GM23338 (cell line): ENCODE data around the gene GJA4. TPM values are rescaled to one million over a fixed set of nuclear protein-coding genes. Genes with fewer than 3 reads are reported as not detected.

Experiments
- ATAC-seq: fragments of 200-7000 bp; cut with Tn5 transposase; 3 replicates; pipeline ENCODE4 v1.9.1; 2020
- DNase-seq: peaks from one replicate; pipeline ENCODE4 v3.0.0-alpha.2; 2015; ENCODE audit warnings: low spot score
- H2AFZ ChIP-seq: fragments of 200-600 bp; sonication (generic); 2 replicates; pipeline ENCODE4 v1.8.0; 2016; ENCODE audit warnings: antibody characterized with exemption, mild to moderate bottlenecking, moderate library complexity
- H3F3A ChIP-seq: fragments of 200-600 bp; sonication (generic); replicated peaks from 2 replicates; pipeline ENCODE4 v1.8.0; 2017; ENCODE audit warnings: antibody characterized with exemption, mixed run types, low read depth
- H3K27ac ChIP-seq: fragments of 200-600 bp; sonication (generic); 2 replicates; pipeline ENCODE4 v1.6.1; 2016; ENCODE audit warnings: low read depth
- H3K27me3 ChIP-seq: fragments of 200-600 bp; sonication (generic); 2 replicates; pipeline ENCODE4 v1.8.0; 2016; ENCODE audit warnings: mild to moderate bottlenecking, mixed run types, moderate library complexity; ENCODE audit not compliant: insufficient read depth
- H3K36me3 ChIP-seq: fragments of 200-600 bp; sonication (generic); 2 replicates; pipeline ENCODE4 v1.8.0; 2016; ENCODE audit warnings: mild to moderate bottlenecking; ENCODE audit not compliant: insufficient read depth
- H3K4me1 ChIP-seq: fragments of 200-600 bp; sonication (generic); 2 replicates; pipeline ENCODE4 v1.8.0; 2016; ENCODE audit warnings: mild to moderate bottlenecking, moderate library complexity; ENCODE audit not compliant: insufficient read depth
- H3K4me2 ChIP-seq: fragments of 200-600 bp; sonication (generic); 2 replicates; pipeline ENCODE4 v1.7.1; 2017; ENCODE audit warnings: mixed run types
- H3K4me3 ChIP-seq: fragments of 200-600 bp; sonication (generic); 2 replicates; pipeline ENCODE4 v1.6.1; 2016; ENCODE audit warnings: mixed run types
- H3K79me2 ChIP-seq: fragments of 200-600 bp; sonication (generic); replicated peaks from 2 replicates; pipeline ENCODE4 v1.8.0; 2017; ENCODE audit warnings: mild to moderate bottlenecking; ENCODE audit not compliant: insufficient read depth
- H3K9me2 ChIP-seq: fragments of 200-600 bp; sonication (generic); 2 replicates; pipeline ENCODE4 v1.8.0; 2017; ENCODE audit not compliant: insufficient read depth
- H4K20me1 ChIP-seq: fragments of 200-600 bp; sonication (generic); replicated peaks from 2 replicates; pipeline ENCODE4 v1.8.0; 2017; ENCODE audit warnings: mild to moderate bottlenecking; ENCODE audit not compliant: insufficient read depth
- H3K27ac Mint-ChIP-seq: 2 replicates; pipeline ENCODE4 v1.8.0; 2020; ENCODE audit warnings: inconsistent platforms, mild to moderate bottlenecking, moderate library complexity, mixed read lengths
- H3K27me3 Mint-ChIP-seq: 3 replicates; pipeline ENCODE4 v1.8.0; 2022; ENCODE audit warnings: low read depth, mild to moderate bottlenecking, moderate library complexity, mixed read lengths, inconsistent platforms; ENCODE audit not compliant: insufficient read depth, poor library complexity
- H3K36me3 Mint-ChIP-seq: 3 replicates; pipeline ENCODE4 v1.8.0; 2021; ENCODE audit warnings: low read depth, mild to moderate bottlenecking, inconsistent platforms, moderate library complexity, mixed read lengths
- H3K4me1 Mint-ChIP-seq: 3 replicates; pipeline ENCODE4 v1.8.0; 2020; ENCODE audit warnings: mild to moderate bottlenecking, inconsistent platforms, mixed read lengths
- H3K4me3 Mint-ChIP-seq: 3 replicates; pipeline ENCODE4 v1.8.0; 2021; ENCODE audit warnings: moderate library complexity, mild to moderate bottlenecking, inconsistent platforms, mixed read lengths
- H3K9me3 Mint-ChIP-seq: 3 replicates; pipeline ENCODE4 v1.8.0; 2020; ENCODE audit warnings: moderate library complexity, mild to moderate bottlenecking, inconsistent platforms, mixed read lengths
- CREB1 ChIP-seq: fragments of 250-450 bp; sonication (Bioruptor Pico); IDR thresholded peaks from 2 replicates; pipeline ENCODE4 v1.5.0; 2020; ENCODE audit warnings: low read depth, mild to moderate bottlenecking, moderate library complexity
- CTCF ChIP-seq, 2 experiments: fragments of 200-600 bp in 1 of 2; sonication (generic) in 1 of 2; conservative IDR thresholded peaks; 2 replicates each; pipeline versions ENCODE4 v1.5.1 to v1.6.1; 2016 to 2017; ENCODE audit warnings: antibody characterized with exemption in 2 of 2, low read depth in 2 of 2, mild to moderate bottlenecking in 2 of 2, moderate library complexity in 1 of 2
- EZH2 ChIP-seq: fragments of 200-600 bp; sonication (generic); IDR thresholded peaks from one replicate; pipeline ENCODE4 v1.8.0; 2017; ENCODE audit warnings: antibody characterized with exemption, mild to moderate bottlenecking, low read depth; ENCODE audit not compliant: unreplicated experiment
- EZH2phosphoT487 ChIP-seq: fragments of 200-600 bp; sonication (generic); IDR thresholded peaks from one replicate; pipeline ENCODE4 v1.8.1; 2018; ENCODE audit warnings: antibody characterized with exemption; ENCODE audit not compliant: unreplicated experiment
- JUNB ChIP-seq: IDR thresholded peaks from one replicate; pipeline ENCODE4 v1.6.1; 2016; ENCODE audit warnings: antibody characterized with exemption; ENCODE audit not compliant: unreplicated experiment
- NANOG ChIP-seq: IDR thresholded peaks from 2 replicates; pipeline ENCODE4 v1.6.1; 2016; ENCODE audit warnings: antibody characterized with exemption, borderline replicate concordance
- POLR2AphosphoS5 ChIP-seq: IDR thresholded peaks from 2 replicates; pipeline ENCODE4 v1.6.1; 2016; ENCODE audit warnings: antibody characterized with exemption, low read depth
- REST ChIP-seq: IDR thresholded peaks from one replicate; pipeline ENCODE4 v1.6.1; 2018; ENCODE audit warnings: antibody characterized with exemption; ENCODE audit not compliant: unreplicated experiment
- STAT1 ChIP-seq: IDR thresholded peaks from one replicate; pipeline ENCODE4 v1.6.1; 2016; ENCODE audit warnings: antibody characterized with exemption; ENCODE audit not compliant: unreplicated experiment
- ZNF114 ChIP-seq: fragments of 250-450 bp; sonication (Bioruptor Pico); IDR thresholded peaks from 2 replicates; pipeline ENCODE4 v1.5.0; 2020; ENCODE audit warnings: mild to moderate bottlenecking, moderate library complexity
- ZNF331 ChIP-seq: fragments of 250-450 bp; sonication (Bioruptor Pico); IDR thresholded peaks from 2 replicates; pipeline ENCODE4 v1.5.0; 2020; ENCODE audit warnings: low read depth, mild to moderate bottlenecking, moderate library complexity
- ZNF462 ChIP-seq: fragments of 250-450 bp; sonication (Bioruptor Pico); IDR thresholded peaks from 2 replicates; pipeline ENCODE4 v1.5.0; 2020; ENCODE audit warnings: mild to moderate bottlenecking, moderate library complexity
- polyA plus RNA-seq: library from polyadenylated mRNA; unstranded; fragments of >200 nt; fragmentation: Nextera tagmentation; extraction: Ambion mirVana; gene quantifications from 2 replicates; pipeline ENCODE4 v1.2.1, GENCODE V29; 2016
- total RNA-seq: library from RNA; depleted of rRNA; stranded (reverse); fragments of >200 nt; shearing (Covaris generic); gene quantifications from 2 replicates; pipeline ENCODE4 v1.2.3, GENCODE V29; 2014
- TF ChIP-seq, protein P1 (sequence below): IDR thresholded peaks from 2 replicates; pipeline ENCODE4 v1.6.1; 2016; ENCODE audit warnings: antibody characterized with exemption

Gene GJA4
- total and polyA plus RNA-seq, 2 experiments from 2014 or later: 0.95 to 2.2 TPM

- no peak for ATAC-seq
- H3F3A ChIP-seq: no peaks in the 10 kb centered on the region
- H3K27ac ChIP-seq: no peak overlapping the region
- Mint-ChIP-seq H3K4me1 (no peaks in the 10 kb centered on the region; the same call in 2 of the 3 replicates), H3K36me3 (no peaks in the 10 kb centered on the region), H3K9me3 (no peaks in the 10 kb centered on the region), H3K27me3 (peaks cover 2% of the 10 kb centered on the region), H3K4me3 (no peak overlapping the region; the same call in 2 of the 3 replicates), H3K27ac (no peak overlapping the region)
- H3K36me3 ChIP-seq: no peaks in the 10 kb centered on the region
- H3K4me3 ChIP-seq: no peak overlapping the region
- H3K4me2 ChIP-seq: no peak overlapping the region
- no peaks in the 10 kb centered on the region for H4K20me1 ChIP-seq
- H3K4me1 ChIP-seq: no peaks in the 10 kb centered on the region
- H3K27me3 ChIP-seq: no peaks in the 10 kb centered on the region
- no peak for DNase-seq
- H3K79me2 ChIP-seq: no peaks in the 10 kb centered on the region
- H3K9me2 ChIP-seq: no peaks in the 10 kb centered on the region
- H2AFZ ChIP-seq: no peak overlapping the region
- TF ChIP-seq JUNB: no peak
- no peak for TF ChIP-seq EZH2phosphoT487
- no peak for TF ChIP-seq ZNF462 (CRISPR knock-in tag)
- no peak for TF ChIP-seq NANOG
- no peak for TF ChIP-seq ZNF331 (CRISPR knock-in tag)
- TF ChIP-seq STAT1: no peak
- TF ChIP-seq CREB1 (CRISPR knock-in tag): no peak
- TF ChIP-seq ZNF114: no peak
- no peak for TF ChIP-seq EZH2
- TF ChIP-seq, protein P1, sequence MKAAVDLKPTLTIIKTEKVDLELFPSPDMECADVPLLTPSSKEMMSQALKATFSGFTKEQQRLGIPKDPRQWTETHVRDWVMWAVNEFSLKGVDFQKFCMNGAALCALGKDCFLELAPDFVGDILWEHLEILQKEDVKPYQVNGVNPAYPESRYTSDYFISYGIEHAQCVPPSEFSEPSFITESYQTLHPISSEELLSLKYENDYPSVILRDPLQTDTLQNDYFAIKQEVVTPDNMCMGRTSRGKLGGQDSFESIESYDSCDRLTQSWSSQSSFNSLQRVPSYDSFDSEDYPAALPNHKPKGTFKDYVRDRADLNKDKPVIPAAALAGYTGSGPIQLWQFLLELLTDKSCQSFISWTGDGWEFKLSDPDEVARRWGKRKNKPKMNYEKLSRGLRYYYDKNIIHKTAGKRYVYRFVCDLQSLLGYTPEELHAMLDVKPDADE: no peak
- TF ChIP-seq REST: no peak
- no peak for TF ChIP-seq POLR2AphosphoS5
- TF ChIP-seq CTCF (conservative IDR thresholded peaks at IDR 0.05; ENCODE audit: low read depth in 2 of 2): no peak
Measured at GRCh38 chr1:34808051-34808810, 15.4 kb downstream of the GJA4 start.
